ENCODE data around the gene TCF25.
"Not testable (repeated sequence)": the region's sequence is repeated elsewhere in the genome, so short reads cannot be mapped to it uniquely, and the experiment has no call there.

Gene TCF25

DNA sequence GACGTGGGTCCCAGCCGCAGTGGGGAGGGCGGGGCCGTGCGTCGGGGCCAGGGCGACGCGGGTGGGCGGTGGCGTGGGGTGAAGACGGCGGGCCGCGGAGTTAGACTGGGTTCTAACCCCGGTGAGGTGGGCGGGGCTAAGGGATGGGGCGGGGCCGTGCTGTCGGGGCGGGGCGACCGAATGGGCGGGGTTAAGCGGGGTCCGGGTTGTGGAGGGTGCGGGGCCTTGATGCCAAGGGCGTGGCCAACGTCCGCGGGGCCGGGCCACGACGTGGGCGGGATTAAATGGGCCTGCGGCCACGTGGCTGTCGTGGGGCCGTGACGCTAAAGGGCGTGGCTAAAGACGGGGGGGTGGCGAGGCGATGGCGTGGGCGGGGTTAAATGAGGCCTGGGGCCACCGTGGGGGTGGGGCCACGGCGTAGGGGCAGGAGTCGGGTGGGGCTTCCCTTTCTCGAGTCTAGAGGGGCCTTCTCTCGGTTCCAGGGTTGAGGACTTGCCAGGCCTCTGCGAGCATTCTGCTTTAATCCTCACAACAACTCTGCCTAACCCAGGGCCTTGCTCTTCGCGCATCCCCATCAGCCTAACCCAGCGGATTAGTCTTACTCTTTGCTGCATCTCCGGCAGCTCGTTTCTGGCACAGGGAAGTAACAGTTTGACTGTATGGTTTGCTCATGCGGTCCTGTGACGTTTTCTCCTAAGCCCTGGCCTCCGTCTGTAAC, 739 bp downstream of the TCF25 start:
- TF ChIP-seq, protein P1, sequence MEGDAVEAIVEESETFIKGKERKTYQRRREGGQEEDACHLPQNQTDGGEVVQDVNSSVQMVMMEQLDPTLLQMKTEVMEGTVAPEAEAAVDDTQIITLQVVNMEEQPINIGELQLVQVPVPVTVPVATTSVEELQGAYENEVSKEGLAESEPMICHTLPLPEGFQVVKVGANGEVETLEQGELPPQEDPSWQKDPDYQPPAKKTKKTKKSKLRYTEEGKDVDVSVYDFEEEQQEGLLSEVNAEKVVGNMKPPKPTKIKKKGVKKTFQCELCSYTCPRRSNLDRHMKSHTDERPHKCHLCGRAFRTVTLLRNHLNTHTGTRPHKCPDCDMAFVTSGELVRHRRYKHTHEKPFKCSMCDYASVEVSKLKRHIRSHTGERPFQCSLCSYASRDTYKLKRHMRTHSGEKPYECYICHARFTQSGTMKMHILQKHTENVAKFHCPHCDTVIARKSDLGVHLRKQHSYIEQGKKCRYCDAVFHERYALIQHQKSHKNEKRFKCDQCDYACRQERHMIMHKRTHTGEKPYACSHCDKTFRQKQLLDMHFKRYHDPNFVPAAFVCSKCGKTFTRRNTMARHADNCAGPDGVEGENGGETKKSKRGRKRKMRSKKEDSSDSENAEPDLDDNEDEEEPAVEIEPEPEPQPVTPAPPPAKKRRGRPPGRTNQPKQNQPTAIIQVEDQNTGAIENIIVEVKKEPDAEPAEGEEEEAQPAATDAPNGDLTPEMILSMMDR (IDR thresholded peaks at IDR 0.05; ENCODE audit: low read depth, low read length), result no peak
- peak; percentile 94 for DNase-seq (ENCODE audit: extremely low read depth, low read depth)

DNA sequence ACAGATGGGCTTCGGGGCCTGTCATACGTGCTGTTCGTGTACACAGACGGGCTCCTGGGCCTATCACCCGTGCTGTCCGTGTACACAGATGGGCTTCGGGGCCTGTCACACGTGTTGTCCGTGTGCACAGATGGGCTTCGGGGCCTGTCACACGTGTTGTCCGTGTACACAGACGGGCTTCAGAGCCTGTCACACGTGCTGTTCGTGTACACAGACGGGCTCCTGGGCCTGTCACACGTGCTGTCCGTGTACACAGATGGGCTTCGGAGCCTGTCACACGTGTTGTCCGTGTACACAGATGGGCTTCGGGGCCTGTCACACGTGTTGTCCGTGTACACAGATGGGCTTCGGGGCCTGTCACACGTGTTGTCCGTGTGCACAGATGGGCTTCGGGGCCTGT, 5.7 kb downstream of the TCF25 start:
- not testable (repeated sequence) for DNase-seq (ENCODE audit: extremely low read depth, low read depth)

DNA sequence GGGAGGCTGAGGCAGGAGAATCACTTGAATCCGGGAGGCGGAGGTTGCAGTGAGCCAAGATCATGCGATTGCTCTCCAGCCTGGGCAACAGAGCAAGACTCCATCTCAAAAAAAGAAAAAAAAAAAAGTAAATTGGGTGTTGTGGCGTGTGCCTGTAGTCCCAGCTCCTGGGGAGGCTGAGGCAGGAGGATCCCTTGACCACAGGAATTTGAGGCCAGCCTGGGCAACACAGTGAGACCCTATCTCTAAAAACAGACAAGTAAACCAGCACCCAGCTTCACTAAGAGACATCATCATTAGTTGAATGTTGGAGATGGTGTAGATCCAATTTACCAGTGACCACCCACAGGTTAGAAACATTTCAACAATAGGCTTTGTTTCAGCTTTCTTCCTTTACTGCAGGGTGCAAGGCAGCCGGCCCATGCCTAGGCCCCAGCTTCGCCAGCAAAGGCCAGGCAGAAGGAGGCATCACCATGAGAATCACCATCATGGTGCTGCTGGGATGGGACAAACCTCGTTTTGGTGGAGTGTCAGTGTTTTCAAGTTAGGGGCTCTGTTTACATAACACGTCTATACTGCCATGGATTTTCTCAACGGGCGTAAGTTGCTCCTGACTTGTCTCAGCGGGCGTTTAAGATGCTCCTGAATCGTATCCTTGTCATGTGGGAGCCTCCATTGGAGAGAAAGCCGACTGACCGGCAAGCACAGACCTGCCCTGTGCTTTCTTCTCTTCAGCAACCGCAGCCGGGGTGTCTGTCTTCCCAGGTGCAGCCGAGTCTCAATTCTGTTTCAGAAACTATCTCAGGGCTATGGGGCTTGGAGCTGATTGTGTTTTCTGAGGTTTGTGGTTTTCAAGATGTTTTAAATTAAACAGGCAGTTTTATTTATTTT, 7.3 kb downstream of the TCF25 start:
- DNase-seq (ENCODE audit: extremely low read depth, low read depth), result no peak
- TF ChIP-seq, protein P1 (IDR thresholded peaks at IDR 0.05; ENCODE audit: low read depth, low read length), result no peak

DNA sequence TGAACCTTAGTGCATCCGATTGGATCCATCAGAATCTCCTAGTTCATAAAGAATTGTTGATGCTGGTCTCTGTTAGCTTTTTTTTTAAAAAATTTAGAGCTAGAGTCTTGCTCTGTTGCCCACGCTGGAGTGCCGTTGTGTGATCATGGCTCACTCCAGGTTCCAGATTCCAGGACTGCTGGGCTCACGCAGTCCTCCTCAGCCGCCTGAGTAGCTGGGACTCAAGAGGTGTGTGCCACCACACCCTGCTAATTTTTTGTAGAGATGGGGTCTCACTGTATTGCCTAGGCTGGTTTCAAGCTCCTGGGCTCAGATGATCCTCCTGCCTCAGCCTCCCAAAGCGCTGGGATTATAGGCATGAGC, 8.0 kb downstream of the TCF25 start:
- TF ChIP-seq, protein P1 (IDR thresholded peaks at IDR 0.05; ENCODE audit: low read depth, low read length), result no peak
- DNase-seq (ENCODE audit: extremely low read depth, low read depth), result no peak

DNA sequence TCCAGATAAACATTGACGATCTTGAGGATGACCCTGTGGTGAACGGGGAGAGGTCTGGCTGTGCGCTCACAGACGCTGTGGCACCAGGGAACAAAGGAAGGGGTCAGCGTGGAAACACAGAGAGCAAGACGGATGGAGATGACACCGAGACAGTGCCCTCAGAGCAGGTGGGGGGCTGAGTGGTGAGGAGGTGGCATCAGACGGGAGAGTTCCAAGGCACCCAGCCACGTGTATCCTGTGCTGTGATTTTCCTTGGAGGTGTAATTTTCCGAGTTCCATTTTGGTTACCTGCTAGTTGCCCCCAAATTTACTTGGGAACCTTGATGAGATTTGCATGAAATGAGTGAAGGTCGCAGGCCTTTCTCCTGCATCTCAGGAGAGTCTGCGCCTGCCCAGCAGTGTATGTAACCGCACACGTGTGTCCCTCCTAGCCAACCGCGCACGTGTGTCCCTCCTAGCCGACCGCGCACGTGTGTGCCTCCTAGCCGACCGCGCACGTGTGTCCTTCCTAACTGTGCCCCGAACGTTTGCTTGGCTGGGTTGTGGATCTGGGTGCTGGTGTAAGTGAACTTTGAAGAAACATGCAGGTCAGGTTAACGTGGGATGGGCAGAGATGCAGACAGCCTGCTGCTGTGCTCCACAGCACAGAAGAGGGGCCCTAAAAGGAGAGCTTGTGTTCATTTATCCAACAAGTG, 10.1 kb downstream of the TCF25 start:
- no peak for DNase-seq (ENCODE audit: extremely low read depth, low read depth)
- TF ChIP-seq, protein P1 (IDR thresholded peaks at IDR 0.05; ENCODE audit: low read depth, low read length), result no peak

DNA sequence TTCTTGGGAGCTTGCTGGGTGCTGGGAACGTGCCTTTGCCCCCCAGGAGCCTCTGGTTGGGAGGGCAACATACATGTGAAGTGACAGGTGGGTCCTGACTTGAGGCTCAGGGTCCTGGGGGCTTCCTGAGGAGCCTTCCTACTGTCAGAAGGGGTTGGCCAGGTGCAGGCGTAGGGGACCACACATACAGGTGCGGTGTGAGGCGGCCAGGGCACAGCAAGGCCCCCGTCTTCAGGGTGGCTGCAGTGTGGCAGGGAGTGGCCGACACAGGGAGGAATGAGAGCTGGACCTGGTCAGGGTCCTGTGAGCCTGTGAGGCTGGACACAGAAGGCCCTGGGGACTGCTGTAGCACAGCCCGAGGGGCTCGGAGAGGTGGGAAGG, 10.6 kb downstream of the TCF25 start:
- TF ChIP-seq, protein P1 (IDR thresholded peaks at IDR 0.05; ENCODE audit: low read depth, low read length), result no peak

DNA sequence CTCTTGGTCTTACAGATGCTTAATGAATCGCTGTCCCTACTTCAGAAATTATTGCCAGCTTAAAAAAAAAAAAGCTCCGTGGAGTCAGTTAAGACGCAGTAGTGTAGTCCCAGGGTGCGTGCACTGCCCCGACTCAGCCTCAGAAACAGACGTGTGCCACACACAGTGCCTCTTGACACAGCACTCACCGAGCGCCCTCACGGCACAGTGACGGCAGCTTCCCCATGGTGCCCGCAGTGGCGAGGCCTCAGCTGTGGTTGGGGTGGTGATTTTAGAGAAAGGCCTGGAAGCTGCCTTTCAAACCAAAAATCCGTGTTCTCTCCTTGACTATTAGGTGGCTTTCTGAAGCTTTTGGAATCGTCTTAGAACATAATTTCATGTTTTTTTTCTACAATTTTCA, 13.9 kb downstream of the TCF25 start:
- no peak for DNase-seq (ENCODE audit: extremely low read depth, low read depth)
- TF ChIP-seq, protein P1 (IDR thresholded peaks at IDR 0.05; ENCODE audit: low read depth, low read length), result no peak

More for the DNA sequence above, 10.6 kb downstream of the TCF25 start:
- no peak for DNase-seq (ENCODE audit: extremely low read depth, low read depth)

Measured in AG09319 (cell line).